Cerebellar cortex (tissue), 1 donor: ENCODE results near the gene CBX7.
A peak's percentile ranks its signal among the peaks of the same experiment; 100 is the strongest.

ENCODE experiments used
- DNase-seq: peaks from one replicate; pipeline ENCODE4 v3.0.0-alpha.2; 2015; ENCODE audit warnings: low spot score

Gene CBX7

GRCh38 chr22:39152511-39153219 is at the start of gene CBX7:
Gene CBX7 (minus strand): TSS chr22:39152680. CDS start chr22:39152444, 236 bp downstream.
- peak; percentile 90 for DNase-seq

GRCh38 chr22:39197578-39197977 is 45.1 kb upstream of the CBX7 start:
- DNase-seq, result no peak

GRCh38 chr22:39194098-39194497 is 41.6 kb upstream of the CBX7 start:
- DNase-seq, result no peak

GRCh38 chr22:39188809-39189208 is 36.3 kb upstream of the CBX7 start:
- DNase-seq, result no peak

GRCh38 chr22:39185601-39186012 is 33.1 kb upstream of the CBX7 start:
- DNase-seq, result no peak

- DNase-seq, result no peak
These were observed 32.4 kb upstream of the CBX7 start for GRCh38 chr22:39184586-39185577.

GRCh38 chr22:39183991-39184585 is 31.6 kb upstream of the CBX7 start:
- peak; percentile 56 for DNase-seq

GRCh38 chr22:39182478-39183030 is 30.1 kb upstream of the CBX7 start:
- DNase-seq, result no peak

- no peak for DNase-seq
These were observed 29.3 kb upstream of the CBX7 start for GRCh38 chr22:39181778-39182177.

GRCh38 chr22:39181356-39181755 is 28.9 kb upstream of the CBX7 start:
- DNase-seq, result no peak

- peak; percentile 48 for DNase-seq
These were observed 27.4 kb upstream of the CBX7 start for GRCh38 chr22:39179841-39180335.

GRCh38 chr22:39179401-39179827 is 26.9 kb upstream of the CBX7 start:
- peak; percentile 82 for DNase-seq

- no peak for DNase-seq
These were observed 26.0 kb upstream of the CBX7 start for GRCh38 chr22:39178206-39179111.

- no peak for DNase-seq
These were observed 25.3 kb upstream of the CBX7 start for GRCh38 chr22:39177791-39178190.

- DNase-seq, result no peak
These were observed 24.9 kb upstream of the CBX7 start for GRCh38 chr22:39177456-39177775.

- DNase-seq, result peak; percentile 31
These were observed 24.4 kb upstream of the CBX7 start for GRCh38 chr22:39176714-39177455.

GRCh38 chr22:39176143-39176713 is 23.7 kb upstream of the CBX7 start:
- peak; percentile 34 for DNase-seq

GRCh38 chr22:39175353-39176142 is 23.1 kb upstream of the CBX7 start:
- no peak for DNase-seq
